ENCODE data around the gene DNMBP.
"Not testable (repeated sequence)": the region's sequence is repeated elsewhere in the genome, so short reads cannot be mapped to it uniquely, and the experiment has no call there.

The DNMBP gene

DNA sequence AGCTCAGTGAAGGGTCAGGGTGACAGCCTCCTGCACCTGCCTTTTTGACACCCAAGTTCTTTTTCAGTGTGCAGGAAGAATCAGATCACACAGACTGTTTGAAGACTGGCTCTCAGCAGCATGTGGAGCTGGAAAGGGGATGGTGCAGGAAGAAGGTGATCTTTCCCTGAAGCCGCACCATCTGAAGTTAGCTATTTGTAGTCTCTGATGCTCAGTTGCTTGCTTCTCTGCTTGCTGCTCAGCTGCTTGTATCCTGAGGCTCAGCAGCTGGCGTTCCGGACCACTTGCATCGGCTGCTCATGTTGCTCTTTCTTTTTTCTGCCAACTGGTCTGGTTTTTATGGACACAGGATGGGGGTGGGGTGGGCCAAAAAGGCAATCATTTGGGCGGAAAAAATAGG, 15.8 kb upstream of the DNMBP start:
- TF ChIP-seq GATA1 (IDR thresholded peaks at IDR 0.05; ENCODE audit: low read depth, low read length) = no peak
- no peak for DNase-seq

DNA sequence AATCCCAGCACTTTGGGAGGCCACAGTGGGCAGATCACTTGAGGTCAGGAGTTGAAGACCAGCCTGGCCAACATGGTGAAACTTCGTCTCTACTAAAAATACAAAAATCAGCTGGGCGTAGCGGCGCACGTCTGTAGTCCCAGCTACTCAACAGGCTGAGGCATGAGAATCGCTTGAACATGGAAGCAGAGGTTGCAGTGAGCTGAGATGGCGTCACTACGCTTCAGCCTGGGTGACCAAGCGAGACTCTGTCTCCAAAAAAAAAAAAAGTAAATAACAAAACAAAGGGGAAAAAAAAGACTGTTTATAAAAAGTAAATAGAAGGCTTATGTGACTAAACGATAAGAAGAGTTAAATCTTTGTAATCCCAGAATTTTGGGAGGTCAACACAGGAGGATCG, 15.0 kb upstream of the DNMBP start:
- DNase-seq = no peak
- no peak for TF ChIP-seq POLR2A (IDR thresholded peaks at IDR 0.05; ENCODE audit: low read length)
- TF ChIP-seq GATA1 (IDR thresholded peaks at IDR 0.05; ENCODE audit: low read depth, low read length) = no peak

GRCh38 chr10:100022403-100022802, 12.7 kb upstream of the DNMBP start:
- no peak for DNase-seq
- no peak for TF ChIP-seq POLR2A (IDR thresholded peaks at IDR 0.05; ENCODE audit: low read length)
- TF ChIP-seq GATA1 (IDR thresholded peaks at IDR 0.05; ENCODE audit: low read depth, low read length) = no peak

DNA sequence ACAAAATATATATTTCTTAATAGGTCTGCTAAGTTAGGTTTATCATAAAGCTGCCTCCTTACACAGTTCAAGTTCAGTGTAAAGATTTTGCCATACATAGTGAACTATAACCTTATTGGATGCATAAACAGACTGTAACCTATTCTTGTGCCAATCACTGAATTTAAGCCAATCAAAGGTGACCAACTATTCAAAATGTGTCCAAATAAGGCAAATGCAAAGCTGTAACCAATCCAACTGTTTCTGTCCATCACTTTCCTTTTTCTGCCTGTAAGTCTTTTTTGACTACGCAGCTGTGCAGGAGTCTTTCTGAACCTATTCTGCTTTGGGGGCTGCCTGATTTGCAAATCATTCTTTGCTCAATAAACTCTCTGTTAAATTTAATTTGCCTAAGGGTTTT, 11.6 kb upstream of the DNMBP start:
- TF ChIP-seq POLR2A (IDR thresholded peaks at IDR 0.05; ENCODE audit: low read length) (no peak), GATA1 (IDR thresholded peaks at IDR 0.05; ENCODE audit: low read depth, low read length) (no peak)
- DNase-seq = no peak

DNA sequence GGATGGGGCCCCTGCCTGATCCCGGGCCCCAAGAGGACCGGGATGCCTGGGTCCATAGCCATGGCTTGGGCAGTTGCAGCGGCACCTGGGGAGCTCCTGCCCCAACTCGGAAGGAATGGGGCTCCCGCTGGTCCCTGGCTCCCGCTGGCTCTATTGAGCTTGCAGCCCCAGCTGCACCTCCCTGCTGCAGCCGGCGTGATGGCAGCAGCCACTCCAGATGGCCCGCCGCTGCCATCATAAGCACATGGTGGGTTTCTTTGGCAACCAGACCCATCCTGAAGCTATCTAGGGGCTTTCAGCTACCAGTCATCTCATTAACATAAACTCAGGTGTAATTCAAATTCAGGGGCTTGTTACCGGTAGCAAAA, 11.1 kb upstream of the DNMBP start:
- no peak for DNase-seq
- TF ChIP-seq GATA1 (IDR thresholded peaks at IDR 0.05; ENCODE audit: low read depth, low read length) = no peak
- TF ChIP-seq POLR2A (IDR thresholded peaks at IDR 0.05; ENCODE audit: low read length) = no peak

DNA sequence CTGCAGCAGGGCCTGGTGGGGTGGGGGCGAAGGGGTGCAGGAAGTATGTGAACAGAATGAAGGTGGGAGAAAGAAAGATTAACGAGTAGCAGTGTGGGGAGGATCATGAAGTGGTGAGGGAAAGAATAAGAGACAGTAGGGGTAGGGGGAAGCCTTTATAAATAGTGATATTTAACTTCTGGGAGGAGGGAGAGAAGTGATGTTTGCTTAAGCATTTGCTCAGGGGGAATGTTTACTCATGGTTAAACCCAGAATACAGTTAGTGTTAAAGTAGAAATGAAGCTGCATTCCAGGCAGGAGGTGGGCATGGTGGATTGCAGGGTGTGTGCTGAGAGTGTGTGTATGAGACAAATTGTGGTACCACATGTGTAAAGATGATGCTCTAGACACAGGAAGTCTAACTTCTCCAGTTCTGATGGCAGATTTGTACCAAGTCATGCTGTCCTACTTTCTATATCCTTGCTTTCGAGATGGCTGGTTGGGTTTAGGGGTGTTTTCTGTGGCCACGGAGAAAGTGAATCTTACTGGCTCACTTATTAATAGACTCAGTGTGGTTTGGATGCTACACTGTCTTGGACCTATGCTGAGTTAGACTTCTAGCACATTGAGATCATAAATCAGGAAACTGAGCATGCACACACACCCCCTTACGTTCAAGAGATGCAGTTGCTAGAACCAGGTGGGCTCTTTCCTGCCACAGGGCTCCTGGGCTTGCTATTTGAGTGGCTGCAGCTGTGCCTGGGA, 10.6 kb upstream of the DNMBP start:
- TF ChIP-seq POLR2A (IDR thresholded peaks at IDR 0.05; ENCODE audit: low read length) = no peak
- no peak for TF ChIP-seq GATA1 (IDR thresholded peaks at IDR 0.05; ENCODE audit: low read depth, low read length)
- no peak for DNase-seq

- DNase-seq = no peak
- TF ChIP-seq GATA1 (IDR thresholded peaks at IDR 0.05; ENCODE audit: low read depth, low read length) (no peak), POLR2A (IDR thresholded peaks at IDR 0.05; ENCODE audit: low read length) (no peak)
Observed at GRCh38 chr10:100019787-100020141, 10.0 kb upstream of the DNMBP start.

DNA sequence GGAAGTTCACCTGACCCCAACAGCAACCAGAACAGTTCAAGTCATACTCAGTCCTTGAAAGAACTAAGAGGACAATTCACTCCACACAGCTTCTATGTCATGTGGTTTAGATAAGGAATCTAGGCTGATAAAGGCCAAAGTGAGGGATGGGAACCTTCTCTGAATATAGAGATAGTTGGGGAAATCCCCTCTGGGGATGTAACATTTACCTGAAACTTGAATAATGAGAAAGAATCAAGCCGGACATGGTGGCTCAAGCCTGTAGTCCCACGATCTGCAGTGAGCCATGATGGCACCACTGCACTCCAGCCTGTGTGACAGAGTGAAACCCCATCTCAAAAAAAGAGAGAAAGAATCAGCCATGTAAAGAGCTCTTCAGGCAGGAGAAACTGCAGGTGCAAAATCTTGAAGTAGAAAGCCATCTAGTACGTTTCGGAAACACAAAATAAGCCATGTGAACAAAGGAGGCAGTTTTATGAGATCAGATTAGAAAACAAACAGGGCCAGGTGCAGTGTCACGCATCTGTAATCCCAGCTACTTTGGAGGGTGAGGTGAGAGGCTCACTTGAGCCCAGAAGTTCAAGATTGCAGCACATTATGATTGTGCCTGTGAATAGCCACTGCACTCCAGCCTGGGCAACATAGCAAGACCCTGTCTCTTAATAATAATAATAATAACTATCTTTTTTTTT, 4.5 kb upstream of the DNMBP start:
- TF ChIP-seq POLR2A (IDR thresholded peaks at IDR 0.05; ENCODE audit: low read length) (no peak), GATA1 (IDR thresholded peaks at IDR 0.05; ENCODE audit: low read depth, low read length) (no peak)
- no peak for DNase-seq

- no peak for DNase-seq
- TF ChIP-seq GATA1 (IDR thresholded peaks at IDR 0.05; ENCODE audit: low read depth, low read length) (no peak), POLR2A (IDR thresholded peaks at IDR 0.05; ENCODE audit: low read length) (no peak)
Observed at GRCh38 chr10:100013621-100014020, 3.9 kb upstream of the DNMBP start.

- DNase-seq = not testable (repeated sequence)
Observed at GRCh38 chr10:100011906-100012305, 2.2 kb upstream of the DNMBP start.

- TF ChIP-seq GATA1 (IDR thresholded peaks at IDR 0.05; ENCODE audit: low read depth, low read length) (no peak), POLR2A (IDR thresholded peaks at IDR 0.05; ENCODE audit: low read length) (no peak)
- peak; percentile 80 to 83 for DNase-seq
Observed at GRCh38 chr10:100009283-100009792, 409 bp downstream of the DNMBP start.

- DNase-seq = no peak
Observed at GRCh38 chr10:100008708-100009282, 952 bp downstream of the DNMBP start.

GRCh38 chr10:100008142-100008522, 1.6 kb downstream of the DNMBP start:
- DNase-seq = peak; percentile 53 to 72
- TF ChIP-seq GATA1 (IDR thresholded peaks at IDR 0.05; ENCODE audit: low read depth, low read length) (no peak), POLR2A (IDR thresholded peaks at IDR 0.05; ENCODE audit: low read length) (no peak)

More at GRCh38 chr10:100008708-100009282, 952 bp downstream of the DNMBP start:
- TF ChIP-seq GATA1 (IDR thresholded peaks at IDR 0.05; ENCODE audit: low read depth, low read length) (no peak), POLR2A (IDR thresholded peaks at IDR 0.05; ENCODE audit: low read length) (no peak)

DNA sequence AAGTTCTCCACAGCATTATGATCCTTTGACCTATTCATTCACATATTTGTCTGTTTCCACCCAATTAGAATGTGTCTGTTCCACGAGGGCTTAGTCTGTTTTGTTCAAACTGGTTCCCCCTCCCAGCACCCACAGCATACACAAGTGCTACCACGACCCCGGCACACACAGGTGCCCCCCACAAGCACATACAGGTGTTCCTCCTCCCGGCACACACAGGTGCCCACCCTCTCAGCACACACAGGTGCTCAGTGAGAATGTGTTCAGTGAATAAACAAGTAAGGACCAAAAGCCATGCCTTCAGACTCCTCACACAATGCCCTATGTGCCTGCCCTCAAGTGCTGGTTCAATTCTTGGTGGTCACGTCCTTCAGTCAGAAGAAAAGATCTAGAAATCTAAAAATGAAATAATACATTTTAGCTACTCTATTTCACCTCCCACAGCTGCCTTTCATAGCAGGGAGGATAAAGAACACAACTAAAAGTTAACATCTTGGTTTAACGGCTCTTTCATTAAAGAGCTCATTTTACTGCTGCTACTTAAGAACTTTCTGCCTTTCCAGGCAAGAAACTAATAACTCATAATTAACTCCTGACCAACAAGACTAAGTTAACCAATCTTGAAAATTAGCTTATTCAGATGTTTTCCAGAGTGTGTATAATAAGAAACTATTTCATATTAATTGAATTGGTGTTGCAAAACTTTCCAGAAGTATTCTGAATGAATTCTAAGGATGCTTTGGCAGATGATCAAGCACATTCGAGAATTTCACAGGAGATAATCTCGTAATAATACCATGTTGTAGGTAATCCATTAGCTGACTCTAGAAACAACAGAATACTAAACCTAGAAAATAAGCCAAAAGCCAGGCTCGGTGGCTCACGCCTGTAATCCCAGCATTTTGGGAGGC, 2.3 kb downstream of the DNMBP start:
- DNase-seq = no peak
- TF ChIP-seq POLR2A (IDR thresholded peaks at IDR 0.05; ENCODE audit: low read length) = no peak
- TF ChIP-seq GATA1 (IDR thresholded peaks at IDR 0.05; ENCODE audit: low read depth, low read length) = no peak
